LNCaP clone FGC (cell line): ENCODE results near the gene SLC36A1.

Source experiments
- DNase-seq: peaks from one replicate; pipeline ENCODE4 v3.0.0-alpha.2; 2011; ENCODE audit warnings: low read depth
- H3K4me3 ChIP-seq: 2 replicates; pipeline ENCODE4 v1.5.1; 2011; ENCODE audit warnings: mild to moderate bottlenecking, low read depth, low read length, control low read depth
- TF ChIP-seq, protein P1 (sequence below): IDR thresholded peaks from 2 replicates; pipeline ENCODE4 v1.5.1; 2012; ENCODE audit warnings: mild to moderate bottlenecking; ENCODE audit not compliant: control insufficient read depth, insufficient read depth; ENCODE audit errors: extremely low read depth

SLC36A1 gene

GRCh38 chr5:151523335-151523734 is 75.9 kb downstream of the SLC36A1 start:
- TF ChIP-seq, protein P1, sequence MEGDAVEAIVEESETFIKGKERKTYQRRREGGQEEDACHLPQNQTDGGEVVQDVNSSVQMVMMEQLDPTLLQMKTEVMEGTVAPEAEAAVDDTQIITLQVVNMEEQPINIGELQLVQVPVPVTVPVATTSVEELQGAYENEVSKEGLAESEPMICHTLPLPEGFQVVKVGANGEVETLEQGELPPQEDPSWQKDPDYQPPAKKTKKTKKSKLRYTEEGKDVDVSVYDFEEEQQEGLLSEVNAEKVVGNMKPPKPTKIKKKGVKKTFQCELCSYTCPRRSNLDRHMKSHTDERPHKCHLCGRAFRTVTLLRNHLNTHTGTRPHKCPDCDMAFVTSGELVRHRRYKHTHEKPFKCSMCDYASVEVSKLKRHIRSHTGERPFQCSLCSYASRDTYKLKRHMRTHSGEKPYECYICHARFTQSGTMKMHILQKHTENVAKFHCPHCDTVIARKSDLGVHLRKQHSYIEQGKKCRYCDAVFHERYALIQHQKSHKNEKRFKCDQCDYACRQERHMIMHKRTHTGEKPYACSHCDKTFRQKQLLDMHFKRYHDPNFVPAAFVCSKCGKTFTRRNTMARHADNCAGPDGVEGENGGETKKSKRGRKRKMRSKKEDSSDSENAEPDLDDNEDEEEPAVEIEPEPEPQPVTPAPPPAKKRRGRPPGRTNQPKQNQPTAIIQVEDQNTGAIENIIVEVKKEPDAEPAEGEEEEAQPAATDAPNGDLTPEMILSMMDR: peak; percentile 94
- no peak overlapping the region for H3K4me3 ChIP-seq
- peak; percentile 26 for DNase-seq

DNA sequence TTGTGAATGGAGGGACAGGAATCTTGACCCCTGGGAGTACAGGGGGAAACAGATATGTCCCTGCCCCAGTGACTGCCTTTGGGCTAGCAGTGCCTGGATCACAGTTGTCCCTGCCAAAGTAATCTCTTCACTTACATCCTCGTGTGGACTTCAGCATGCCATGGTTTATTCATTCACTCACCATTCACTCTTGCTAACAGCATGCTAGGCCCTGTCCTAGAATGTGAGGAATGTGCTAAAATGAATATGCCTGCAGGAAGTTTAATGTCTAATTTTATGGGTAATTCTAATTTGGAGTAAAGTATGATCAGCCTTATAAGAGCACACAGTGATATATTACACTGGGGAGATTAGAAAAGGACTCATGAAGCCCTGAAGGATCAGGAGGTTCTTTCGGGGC is 80.8 kb downstream of the SLC36A1 start:
- H3K4me3 ChIP-seq: no peak overlapping the region
- no peak for DNase-seq
- TF ChIP-seq, protein P1: no peak

GRCh38 chr5:151528996-151529395 is 81.6 kb downstream of the SLC36A1 start:
- no peak for DNase-seq
- H3K4me3 ChIP-seq: no peak overlapping the region
- TF ChIP-seq, protein P1: no peak

- H3K4me3 ChIP-seq: no peak overlapping the region
- TF ChIP-seq, protein P1: no peak
- DNase-seq: no peak
These were observed 84.2 kb downstream of the SLC36A1 start for GRCh38 chr5:151531581-151531980.

DNA sequence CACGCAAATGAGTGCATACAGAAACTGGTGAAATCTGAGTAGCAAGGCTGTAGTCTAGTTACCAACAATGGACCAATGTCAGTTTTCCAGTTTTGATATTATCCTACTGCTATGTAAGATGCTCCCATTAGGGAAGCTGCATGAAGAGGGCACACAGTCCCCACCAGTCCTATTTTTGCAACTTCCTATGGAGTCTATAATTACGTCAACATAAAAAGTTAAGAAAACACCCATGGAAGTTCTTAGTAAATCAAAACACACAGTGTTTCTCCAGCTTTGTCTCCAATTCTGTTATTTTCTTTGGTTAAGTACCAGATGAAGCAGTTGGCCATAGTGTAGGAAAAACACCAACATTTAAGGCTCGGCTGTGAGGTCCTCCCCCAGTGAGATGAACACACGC is 85.0 kb downstream of the SLC36A1 start:
- no peak overlapping the region for H3K4me3 ChIP-seq
- TF ChIP-seq, protein P1: no peak
- no peak for DNase-seq

GRCh38 chr5:151534350-151534749 is 86.9 kb downstream of the SLC36A1 start:
- TF ChIP-seq, protein P1: no peak
- no peak overlapping the region for H3K4me3 ChIP-seq
- no peak for DNase-seq

DNA sequence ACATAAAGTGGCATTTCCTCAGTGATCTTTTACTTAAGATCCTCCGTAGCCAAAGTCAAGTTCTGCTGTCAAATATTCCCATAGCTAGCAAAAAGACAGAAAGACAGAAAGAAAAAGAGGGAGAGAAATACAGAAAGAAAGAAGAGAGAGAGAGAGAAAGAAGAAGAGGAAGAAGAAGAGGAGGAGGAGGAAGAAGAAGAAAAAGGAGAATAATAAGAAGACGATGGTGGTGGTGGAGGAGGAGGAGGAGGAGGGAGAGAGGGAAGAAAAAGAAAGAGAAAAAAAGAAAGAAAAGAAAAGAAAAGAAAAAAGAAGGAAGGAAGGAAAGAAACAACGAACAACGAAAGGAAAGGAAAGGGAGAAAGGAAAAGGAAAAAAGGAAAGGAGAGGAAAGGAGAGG is 89.6 kb downstream of the SLC36A1 start:
- TF ChIP-seq, protein P1: no peak
- no peak overlapping the region for H3K4me3 ChIP-seq

More for the DNA sequence above, 89.6 kb downstream of the SLC36A1 start:
- DNase-seq: no peak
